PC-3 (cell line): ENCODE data around the gene PUS10. TPM values are rescaled to one million over a fixed set of nuclear protein-coding genes. Genes with fewer than 3 reads are reported as not detected.

Source experiments
- ATAC-seq: fragments of 200-7000 bp; cut with Tn5 transposase; 2 replicates; pipeline ENCODE4 v1.9.1; 2020; ENCODE audit warnings: mild to moderate bottlenecking, moderate library complexity
- BruUV-seq: library from RNA; stranded (reverse); fragments of 400-500 nt; replicated peaks from 2 replicates; lab custom pipeline; 2021; lab: Mats Ljungman, UMichigan
- CTCF ChIA-PET: fragments of 300-600 bp; sonication (Branson Sonifier 250); formaldehyde crosslinking; loops from one replicate; lab custom pipeline; 2022; ENCODE audit warnings: antibody characterized with exemption; lab: Charles Lee
- POLR2A ChIA-PET: fragments of 300-600 bp; sonication (Branson Sonifier 250); formaldehyde crosslinking; loops from one replicate; lab custom pipeline; 2022; ENCODE audit warnings: antibody characterized with exemption; ENCODE audit not compliant: unreplicated experiment; lab: Charles Lee
- DNase-seq: peaks from one replicate; pipeline ENCODE4 v3.0.0-alpha.2; 2015
- H2AFZ ChIP-seq: fragments of 300-600 bp; sonication (generic); 2 replicates; pipeline ENCODE4 v1.6.0; 2016; ENCODE audit warnings: antibody characterized with exemption, low read length
- H3F3A ChIP-seq: fragments of 300-600 bp; sonication (generic); one replicate; pipeline ENCODE4 v1.6.0; 2017; ENCODE audit warnings: antibody characterized with exemption, low read length, control low read depth, mild to moderate bottlenecking; ENCODE audit not compliant: unreplicated experiment
- H3K27ac ChIP-seq: fragments of 300-600 bp; sonication (generic); 2 replicates; pipeline ENCODE4 v1.5.1; 2016; ENCODE audit warnings: mild to moderate bottlenecking, low read length
- H3K27me3 ChIP-seq: fragments of 300-600 bp; sonication (generic); 2 replicates; pipeline ENCODE4 v1.6.1; 2016; ENCODE audit warnings: low read length, mixed read lengths
- H3K36me3 ChIP-seq: fragments of 300-600 bp; sonication (generic); 2 replicates; pipeline ENCODE4 v1.6.1; 2016; ENCODE audit warnings: low read depth, mixed run types, low read length, mixed read lengths
- H3K4me1 ChIP-seq: fragments of 300-600 bp; sonication (generic); 2 replicates; pipeline ENCODE4 v1.5.1; 2016; ENCODE audit warnings: low read length; ENCODE audit not compliant: insufficient read depth
- H3K4me2 ChIP-seq: fragments of 300-600 bp; sonication (generic); 2 replicates; pipeline ENCODE4 v1.6.0; 2016; ENCODE audit warnings: low read length
- H3K4me3 ChIP-seq: fragments of 300-600 bp; sonication (generic); 2 replicates; pipeline ENCODE4 v1.5.1; 2016; ENCODE audit warnings: mild to moderate bottlenecking, low read length, mixed read lengths
- H3K79me2 ChIP-seq: fragments of 300-600 bp; sonication (generic); 2 replicates; pipeline ENCODE4 v1.6.1; 2017; ENCODE audit warnings: low read length, mixed read lengths
- H3K9ac ChIP-seq: fragments of 300-600 bp; sonication (generic); 2 replicates; pipeline ENCODE4 v1.6.0; 2016; ENCODE audit warnings: mild to moderate bottlenecking, low read length
- H3K9me2 ChIP-seq: fragments of 300-600 bp; sonication (generic); replicated peaks from 2 replicates; pipeline ENCODE4 v1.6.1; 2016; ENCODE audit warnings: mixed run types, low read length, mixed read lengths
- H3K9me3 ChIP-seq: fragments of 300-600 bp; sonication (generic); 2 replicates; pipeline ENCODE4 v1.6.1; 2016; ENCODE audit warnings: low read length, mixed read lengths
- H4K20me1 ChIP-seq: fragments of 300-600 bp; sonication (generic); 2 replicates; pipeline ENCODE4 v1.6.1; 2016; ENCODE audit warnings: low read length, mixed read lengths
- CTCF ChIP-seq: fragments of 300-600 bp; sonication (generic); conservative IDR thresholded peaks from 2 replicates; pipeline ENCODE4 v1.5.1; 2017; ENCODE audit warnings: antibody characterized with exemption, low read depth, mild to moderate bottlenecking, low read length
- EZH2 ChIP-seq: fragments of 300-600 bp; sonication (generic); IDR thresholded peaks from one replicate; pipeline ENCODE4 v1.6.1; 2017; ENCODE audit warnings: antibody characterized with exemption, mild to moderate bottlenecking, low read length; ENCODE audit not compliant: unreplicated experiment
- EZH2phosphoT487 ChIP-seq: fragments of 300-600 bp; sonication (generic); IDR thresholded peaks from 2 replicates; pipeline ENCODE4 v1.6.1; 2018; ENCODE audit warnings: mild to moderate bottlenecking, antibody characterized with exemption, low read length, borderline replicate concordance
- intact Hi-C: fragments of 100-400 bp; cut with micrococcal nuclease; formaldehyde crosslinking; loops from 2 replicates; pipeline ENCODE4 v1.9.0; 2023
- total RNA-seq: library from RNA; depleted of rRNA; stranded (reverse); fragments of >200 nt; gene quantifications from 2 replicates; pipeline ENCODE4 v1.2.3, GENCODE V29; 2014

Gene PUS10
- total RNA-seq, 1 experiment from 2014 or later: 3.6 TPM

DNA sequence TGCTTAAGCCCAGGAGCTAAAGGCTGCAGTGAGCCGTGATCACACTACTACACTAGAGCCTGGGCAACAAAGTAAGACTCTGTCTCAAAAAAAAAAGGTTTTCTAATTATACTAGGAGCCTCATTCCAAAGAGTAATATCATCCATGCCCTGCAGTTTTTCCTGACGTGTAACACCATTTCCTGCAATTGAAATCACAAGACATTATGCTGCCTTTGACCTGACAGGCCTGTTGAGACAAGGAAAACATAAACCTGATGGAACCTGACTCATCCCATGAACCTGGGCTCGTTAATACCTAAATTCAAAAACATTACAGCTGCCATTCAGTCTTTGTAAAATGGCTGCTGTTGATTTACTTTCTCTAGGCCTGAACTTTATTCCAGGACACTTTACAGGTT, 59.3 kb downstream of the PUS10 start:
- Histone ChIP-seq H3K4me1 (peaks cover 35% of the 10 kb centered on the region), H3K4me3 (no peak overlapping the region), H3K79me2 (no peaks in the 10 kb centered on the region), H3K4me2 (peak overlapping the region; percentile 14; the same call in 1 of the 2 replicates), H3K9ac (no peak overlapping the region), H3K27me3 (no peaks in the 10 kb centered on the region), H3K36me3 (no peaks in the 10 kb centered on the region), H3K27ac (peak overlapping the region; percentile 58), H3F3A (peaks cover 6% of the 10 kb centered on the region), H2AFZ (peak overlapping the region; percentile 52; the same call in 1 of the 2 replicates), H4K20me1 (no peaks in the 10 kb centered on the region), H3K9me2 (no peaks in the 10 kb centered on the region), H3K9me3 (no peaks in the 10 kb centered on the region)
- ATAC-seq (peak; percentile 61), DNase-seq (peak; percentile 78)
- intact Hi-C loops: no loop called here
- POLR2A ChIA-PET: no interaction called here
- CTCF ChIA-PET: no interaction called here
- TF ChIP-seq EZH2: no peak
- TF ChIP-seq EZH2phosphoT487: no peak
- no peak for TF ChIP-seq CTCF
- no TSS peak for BruUV-seq

- H3K36me3 ChIP-seq: no peaks in the 10 kb centered on the region
- POLR2A ChIA-PET: no interaction called here
- CTCF ChIA-PET: no interaction called here
- no peaks in the 10 kb centered on the region for H3K27me3 ChIP-seq
- no peaks in the 10 kb centered on the region for H3K79me2 ChIP-seq
- peak overlapping the region; percentile 14; the same call in 1 of the 2 replicates for H3K4me2 ChIP-seq
- no peak for DNase-seq
- H4K20me1 ChIP-seq: no peaks in the 10 kb centered on the region
- peak overlapping the region; percentile 58 for H3K27ac ChIP-seq
- peaks cover 35% of the 10 kb centered on the region for H3K4me1 ChIP-seq
- no peak overlapping the region for H3K9ac ChIP-seq
- TF ChIP-seq EZH2phosphoT487: no peak
- no peak for TF ChIP-seq EZH2
- TF ChIP-seq CTCF: no peak
- H3K4me3 ChIP-seq: no peak overlapping the region
- no peaks in the 10 kb centered on the region for H3K9me3 ChIP-seq
- no peaks in the 10 kb centered on the region for H3K9me2 ChIP-seq
- no peak overlapping the region; the same call in 1 of the 2 replicates for H2AFZ ChIP-seq
- BruUV-seq: no TSS peak
- intact Hi-C loops: no loop called here
- H3F3A ChIP-seq: peaks cover 6% of the 10 kb centered on the region
- no peak for ATAC-seq
Measured at GRCh38 chr2:60958361-60958760, 59.7 kb downstream of the PUS10 start.

- H3K27ac ChIP-seq: 0 out of 2 replicates have a peak overlapping the region, but pooled peaks have one; percentile 58
- no peaks in the 10 kb centered on the region for H4K20me1 ChIP-seq
- H3K4me3 ChIP-seq: no peak overlapping the region
- no TSS peak for BruUV-seq
- H3F3A ChIP-seq: peaks cover 6% of the 10 kb centered on the region
- peaks cover 35% of the 10 kb centered on the region for H3K4me1 ChIP-seq
- ChIA-PET CTCF (no interaction called here), POLR2A (no interaction called here)
- ATAC-seq (no peak), DNase-seq (peak; percentile 60)
- H3K9me3 ChIP-seq: no peaks in the 10 kb centered on the region
- H3K4me2 ChIP-seq: no peak overlapping the region
- no peaks in the 10 kb centered on the region for H3K9me2 ChIP-seq
- no peak overlapping the region for H2AFZ ChIP-seq
- no peak for TF ChIP-seq EZH2
- TF ChIP-seq CTCF: no peak
- TF ChIP-seq EZH2phosphoT487: no peak
- H3K79me2 ChIP-seq: no peaks in the 10 kb centered on the region
- H3K9ac ChIP-seq: no peak overlapping the region
- H3K27me3 ChIP-seq: no peaks in the 10 kb centered on the region
- no peaks in the 10 kb centered on the region for H3K36me3 ChIP-seq
- intact Hi-C loops: no loop called here
Measured at GRCh38 chr2:60957643-60958042, 60.4 kb downstream of the PUS10 start.
